Keratinocyte (primary cell): Measurements from ENCODE around the gene AK9. TPM values are rescaled to one million over a fixed set of nuclear protein-coding genes. Genes with fewer than 3 reads are reported as not detected.

ENCODE experiments used
- DNase-seq: peaks from one replicate; pipeline ENCODE4 v3.0.0-alpha.2; 2011; ENCODE audit warnings: low read depth, missing footprints, low spot score
- FAIRE-seq: peaks from 2 replicates; lab custom pipeline; 2011; peaks lifted over from hg19 to GRCh38; lab: Jason Lieb, UNC
- H2AFZ ChIP-seq: 2 replicates; pipeline ENCODE4 v1.6.0; 2012; ENCODE audit warnings: low read length, control low read depth, inconsistent platforms; ENCODE audit not compliant: control insufficient read depth
- H3K27ac ChIP-seq: 2 replicates; pipeline ENCODE4 v1.5.1; 2011; ENCODE audit warnings: low read length; ENCODE audit not compliant: control insufficient read depth, insufficient read depth
- H3K27me3 ChIP-seq: 3 replicates; pipeline ENCODE4 v1.6.0; 2011; ENCODE audit warnings: low read length; ENCODE audit not compliant: control insufficient read depth, insufficient read depth; ENCODE audit errors: extremely low read depth
- H3K36me3 ChIP-seq, 2 experiments: 2 replicates in 1 of 2; 3 replicates in 1 of 2; pipeline ENCODE4 v1.5.1; 2011; ENCODE audit warnings: low read length in 2 of 2, mild to moderate bottlenecking in 1 of 2; ENCODE audit not compliant: control insufficient read depth in 2 of 2, insufficient read depth in 2 of 2; ENCODE audit errors: extremely low read depth in 1 of 2
- H3K4me1 ChIP-seq: 3 replicates; pipeline ENCODE4 v1.5.1; 2011; ENCODE audit warnings: low read length; ENCODE audit not compliant: control insufficient read depth, insufficient read depth; ENCODE audit errors: extremely low read depth
- H3K4me2 ChIP-seq: 3 replicates; pipeline ENCODE4 v1.6.0; 2011; ENCODE audit warnings: low read depth, low read length; ENCODE audit not compliant: control insufficient read depth, insufficient read depth; ENCODE audit errors: extremely low read depth
- H3K4me3 ChIP-seq, 3 experiments: fragments of 200-600 bp in 1 of 3; sonication (generic) in 1 of 3; 2 replicates in 2 of 3; 3 replicates in 1 of 3; pipeline ENCODE4 v1.5.1; 2011 to 2016; ENCODE audit warnings: low read length in 3 of 3, mild to moderate bottlenecking in 3 of 3, control low read depth in 2 of 3, inconsistent platforms in 1 of 3, low read depth in 1 of 3, mixed read lengths in 1 of 3, mixed run types in 1 of 3, moderate library complexity in 1 of 3; ENCODE audit not compliant: control insufficient read depth in 2 of 3, insufficient read depth in 2 of 3; ENCODE audit errors: extremely low read depth in 1 of 3
- H3K79me2 ChIP-seq: 2 replicates; pipeline ENCODE4 v1.6.0; 2012; ENCODE audit warnings: low read length; ENCODE audit not compliant: control insufficient read depth, insufficient read depth
- H3K9ac ChIP-seq: 3 replicates; pipeline ENCODE4 v1.6.0; 2011; ENCODE audit warnings: low read length; ENCODE audit not compliant: control insufficient read depth, insufficient read depth; ENCODE audit errors: extremely low read depth
- H3K9me1 ChIP-seq: 3 replicates; pipeline ENCODE4 v1.6.0; 2011; ENCODE audit warnings: low read length; ENCODE audit not compliant: control insufficient read depth, insufficient read depth; ENCODE audit errors: extremely low read depth
- H3K9me3 ChIP-seq: 2 replicates; pipeline ENCODE4 v1.5.1; 2012; ENCODE audit warnings: low read depth, low read length; ENCODE audit not compliant: control insufficient read depth
- H4K20me1 ChIP-seq: 3 replicates; pipeline ENCODE4 v1.6.0; 2011; ENCODE audit warnings: low read length; ENCODE audit not compliant: control insufficient read depth, insufficient read depth; ENCODE audit errors: extremely low read depth
- EZH2 ChIP-seq: IDR thresholded peaks from one replicate; pipeline ENCODE4 v1.6.1; 2012; ENCODE audit warnings: inconsistent platforms, mild to moderate bottlenecking, low read length, moderate library complexity
- dilution Hi-C: fragments of 300-500 bp; cut with MboI; formaldehyde crosslinking; loops from one replicate; pipeline ENCODE4 v1.7.0; 2020; ENCODE audit warnings: low sequenced_read_pairs; ENCODE audit not compliant: extremely low pct_ligation_motif_present
- polyA plus RNA-seq, 5 experiments: library from polyadenylated mRNA; depleted of rRNA in 3 of 5; stranded (reverse) in 3 of 5; stranded (forward) in 1 of 5; unstranded in 1 of 5; fragments of >200 nt; gene quantifications; 1 replicate in 1 of 5; 2 replicates in 3 of 5; 3 replicates in 1 of 5; pipeline versions ENCODE4 v1.2.1 to v1.2.3, GENCODE V29; 2011 to 2012; ENCODE audit warnings: missing spikeins in 2 of 5, low read depth in 1 of 5, low replicate concordance in 1 of 5
- TF ChIP-seq, protein P1 (sequence below), 3 experiments: IDR thresholded peaks in 1 of 3; conservative IDR thresholded peaks in 1 of 3; optimal IDR thresholded peaks in 1 of 3; 2 replicates in 2 of 3; 3 replicates in 1 of 3; pipeline versions ENCODE3 to v1.5.1; 2011; ENCODE audit warnings: low read length in 3 of 3, mild to moderate bottlenecking in 3 of 3, moderate library complexity in 2 of 3, control low read depth in 1 of 3, inconsistent platforms in 1 of 3; ENCODE audit not compliant: insufficient read depth in 2 of 3; ENCODE audit errors: extremely low read depth in 1 of 3

The AK9 gene
- polyA plus RNA-seq, 1 donor (not counting 4 experiments of a cell fraction or from before 2014, with no cell fraction given) = 1.8 TPM

DNA sequence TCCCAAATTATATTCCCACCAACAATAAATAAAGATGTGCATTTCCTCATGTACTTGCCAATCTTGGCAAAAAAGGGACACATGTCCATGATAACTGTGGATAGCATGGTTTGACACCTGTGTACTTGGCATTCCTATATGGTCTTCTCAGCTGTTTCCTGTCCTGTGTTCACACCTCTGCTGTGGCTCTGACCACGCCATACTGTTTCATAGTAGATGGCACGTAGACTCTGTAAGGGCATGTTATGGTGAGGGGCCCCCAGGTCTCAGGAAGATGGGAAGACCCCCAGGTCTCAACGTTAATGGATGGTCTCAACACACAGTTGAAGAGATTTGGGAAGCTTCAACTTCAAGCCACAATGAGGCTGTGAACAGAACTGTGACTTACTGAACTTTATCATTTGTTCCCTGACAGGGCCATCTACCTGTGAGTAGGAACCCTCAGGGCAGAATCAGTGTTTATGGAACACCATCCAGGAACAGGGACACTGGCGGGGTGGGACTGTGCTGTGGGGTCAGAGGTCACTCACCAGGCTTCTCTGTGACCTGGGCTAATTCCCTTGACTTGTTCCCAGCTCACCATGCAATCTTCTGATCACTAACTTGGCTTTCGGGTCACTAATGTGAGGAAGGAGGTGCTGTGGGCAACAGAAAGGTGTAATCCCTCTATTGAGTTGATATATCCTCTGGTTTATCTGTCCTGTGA, 219.7 kb downstream of the AK9 start:
- Histone ChIP-seq H3K9me3 (no peaks in the 10 kb centered on the region), H3K4me3 (no peak overlapping the region), H2AFZ (no peak overlapping the region), H3K4me1 (no peaks in the 10 kb centered on the region), H3K27ac (no peak overlapping the region), H4K20me1 (no peaks in the 10 kb centered on the region), H3K27me3 (no peaks in the 10 kb centered on the region), H3K36me3 (peaks cover 37 to 42% of the 10 kb centered on the region in 2 experiments), H3K9me1 (no peaks in the 10 kb centered on the region), H3K79me2 (peaks cover 2% of the 10 kb centered on the region), H3K9ac (no peak overlapping the region), H3K4me2 (no peak overlapping the region)
- no peak for DNase-seq
- TF ChIP-seq, protein P1, sequence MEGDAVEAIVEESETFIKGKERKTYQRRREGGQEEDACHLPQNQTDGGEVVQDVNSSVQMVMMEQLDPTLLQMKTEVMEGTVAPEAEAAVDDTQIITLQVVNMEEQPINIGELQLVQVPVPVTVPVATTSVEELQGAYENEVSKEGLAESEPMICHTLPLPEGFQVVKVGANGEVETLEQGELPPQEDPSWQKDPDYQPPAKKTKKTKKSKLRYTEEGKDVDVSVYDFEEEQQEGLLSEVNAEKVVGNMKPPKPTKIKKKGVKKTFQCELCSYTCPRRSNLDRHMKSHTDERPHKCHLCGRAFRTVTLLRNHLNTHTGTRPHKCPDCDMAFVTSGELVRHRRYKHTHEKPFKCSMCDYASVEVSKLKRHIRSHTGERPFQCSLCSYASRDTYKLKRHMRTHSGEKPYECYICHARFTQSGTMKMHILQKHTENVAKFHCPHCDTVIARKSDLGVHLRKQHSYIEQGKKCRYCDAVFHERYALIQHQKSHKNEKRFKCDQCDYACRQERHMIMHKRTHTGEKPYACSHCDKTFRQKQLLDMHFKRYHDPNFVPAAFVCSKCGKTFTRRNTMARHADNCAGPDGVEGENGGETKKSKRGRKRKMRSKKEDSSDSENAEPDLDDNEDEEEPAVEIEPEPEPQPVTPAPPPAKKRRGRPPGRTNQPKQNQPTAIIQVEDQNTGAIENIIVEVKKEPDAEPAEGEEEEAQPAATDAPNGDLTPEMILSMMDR (optimal IDR thresholded peaks at IDR 0.05 in 1 of 3, IDR thresholded peaks at IDR 0.05 in 1 of 3, conservative IDR thresholded peaks at IDR 0.05 in 1 of 3; ENCODE audit: extremely low read depth in 1 of 3, insufficient read depth in 2 of 3, low read length in 3 of 3) = no peak
- TF ChIP-seq EZH2 = no peak
- no peak for FAIRE-seq
- dilution Hi-C loops = no loop called here

- DNase-seq (no peak), FAIRE-seq (no peak)
- H3K4me3 ChIP-seq = no peak overlapping the region
- peaks cover 37 to 38% of the 10 kb centered on the region in 2 experiments for H3K36me3 ChIP-seq
- TF ChIP-seq, protein P1 (optimal IDR thresholded peaks at IDR 0.05 in 1 of 3, IDR thresholded peaks at IDR 0.05 in 1 of 3, conservative IDR thresholded peaks at IDR 0.05 in 1 of 3; ENCODE audit: extremely low read depth in 1 of 3, insufficient read depth in 2 of 3, low read length in 3 of 3) = no peak
- no peak for TF ChIP-seq EZH2
- H3K79me2 ChIP-seq = no peaks in the 10 kb centered on the region
- no peaks in the 10 kb centered on the region for H3K4me1 ChIP-seq
- dilution Hi-C loops = no loop called here
- H3K9me1 ChIP-seq = no peaks in the 10 kb centered on the region
- H3K27me3 ChIP-seq = no peaks in the 10 kb centered on the region
- no peak overlapping the region for H3K9ac ChIP-seq
- H3K4me2 ChIP-seq = no peak overlapping the region
- no peaks in the 10 kb centered on the region for H4K20me1 ChIP-seq
- H3K9me3 ChIP-seq = no peaks in the 10 kb centered on the region
- no peak overlapping the region for H2AFZ ChIP-seq
- H3K27ac ChIP-seq = no peak overlapping the region
These were observed 221.3 kb downstream of the AK9 start for GRCh38 chr6:109469591-109470189.
